HuH-7 (cell line): ENCODE results near the gene POT1.

Source experiments
- DNase-seq: peaks from one replicate; pipeline ENCODE4 v3.0.0; 2011; ENCODE audit warnings: low spot score

POT1 gene

DNA sequence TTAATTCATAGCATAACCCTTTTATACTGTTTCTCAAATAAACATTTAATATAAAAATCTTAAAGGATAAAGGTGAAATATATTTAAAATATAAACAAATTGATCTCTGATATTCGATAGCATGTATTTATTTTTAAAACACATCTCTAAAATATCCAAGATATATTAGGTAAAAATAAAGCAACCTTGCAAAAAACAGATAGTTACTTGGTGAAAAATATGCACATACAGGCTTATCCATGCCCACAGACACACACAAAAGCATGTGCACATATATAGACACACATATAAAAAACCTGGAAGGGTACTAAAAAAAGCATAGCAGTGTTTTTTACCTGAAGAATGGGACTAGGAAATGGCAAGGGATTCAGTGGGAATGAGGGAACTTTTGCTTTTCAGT, 19.8 kb downstream of the POT1 start:
- DNase-seq = no peak

DNA sequence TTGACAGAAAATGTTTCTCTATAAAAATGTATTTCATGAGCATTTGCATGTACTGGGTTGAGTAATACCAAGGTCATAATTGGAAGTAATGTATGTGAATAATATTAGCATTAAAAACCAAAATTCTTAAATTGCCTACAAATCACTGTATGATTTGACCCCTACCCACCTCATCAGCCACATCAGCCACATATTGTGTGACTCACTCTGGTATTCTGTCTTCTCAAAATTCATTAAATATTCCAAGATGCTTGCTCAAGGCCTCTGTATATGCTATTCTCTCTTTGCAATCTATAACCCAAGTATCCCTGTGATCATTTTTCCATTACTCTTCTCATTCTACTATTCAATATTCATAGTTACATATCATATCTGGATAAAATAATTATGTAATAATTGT, 21.4 kb downstream of the POT1 start:
- DNase-seq = no peak

DNA sequence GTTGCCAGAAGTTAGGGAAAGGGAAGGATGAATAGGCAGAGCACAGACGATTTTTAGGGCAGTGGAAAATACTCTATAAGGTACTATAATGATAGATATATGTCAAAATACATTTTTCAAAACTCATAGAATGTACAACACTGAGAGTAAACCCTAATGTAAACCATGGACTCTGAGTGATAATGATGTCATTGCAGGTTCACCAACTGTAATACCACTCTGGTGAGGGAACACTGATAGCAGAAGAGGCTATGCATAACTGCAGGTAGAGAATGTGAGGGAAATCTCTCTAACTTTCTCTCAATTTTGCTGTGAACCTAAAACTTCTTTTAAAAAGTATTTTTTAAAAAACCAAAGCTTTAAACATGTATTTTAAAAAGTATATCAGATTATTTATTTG, 22.1 kb downstream of the POT1 start:
- no peak for DNase-seq

DNA sequence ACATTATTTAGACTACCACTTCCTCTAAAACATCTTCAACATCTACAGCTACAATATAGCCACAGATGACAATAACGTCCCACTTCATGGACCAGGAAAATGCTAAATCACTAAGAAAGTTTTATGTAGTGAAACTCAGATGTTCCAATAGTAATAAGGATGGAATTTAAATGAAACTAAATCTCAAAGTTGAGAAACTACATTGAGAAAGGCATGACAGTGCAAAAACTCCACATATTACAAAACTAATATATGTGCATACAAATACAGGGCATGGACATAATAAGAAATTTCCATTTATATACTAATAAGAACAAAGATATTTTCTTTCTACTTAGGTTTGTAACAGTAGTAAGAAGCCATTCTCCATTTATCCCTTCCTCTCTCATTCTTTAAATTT, 31.1 kb downstream of the POT1 start:
- DNase-seq = no peak

DNA sequence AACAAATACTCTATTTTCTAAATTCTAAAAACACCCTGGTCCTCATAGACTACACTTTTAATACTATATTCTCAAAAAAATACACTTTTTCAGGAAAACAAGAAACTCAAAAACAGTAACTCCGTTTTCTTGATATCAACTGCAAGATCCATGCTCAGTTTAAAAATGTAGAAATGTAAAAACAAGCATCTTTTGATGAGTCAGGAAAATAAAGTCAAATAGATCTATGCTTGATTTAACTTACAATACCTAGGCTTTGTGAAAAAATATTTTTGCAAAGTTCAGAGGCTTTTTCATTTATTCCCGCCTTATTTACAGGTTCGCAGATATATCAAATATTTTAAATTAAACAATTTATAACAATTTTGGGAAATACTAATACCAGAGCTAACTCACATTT, 33.6 kb downstream of the POT1 start:
- no peak for DNase-seq

DNA sequence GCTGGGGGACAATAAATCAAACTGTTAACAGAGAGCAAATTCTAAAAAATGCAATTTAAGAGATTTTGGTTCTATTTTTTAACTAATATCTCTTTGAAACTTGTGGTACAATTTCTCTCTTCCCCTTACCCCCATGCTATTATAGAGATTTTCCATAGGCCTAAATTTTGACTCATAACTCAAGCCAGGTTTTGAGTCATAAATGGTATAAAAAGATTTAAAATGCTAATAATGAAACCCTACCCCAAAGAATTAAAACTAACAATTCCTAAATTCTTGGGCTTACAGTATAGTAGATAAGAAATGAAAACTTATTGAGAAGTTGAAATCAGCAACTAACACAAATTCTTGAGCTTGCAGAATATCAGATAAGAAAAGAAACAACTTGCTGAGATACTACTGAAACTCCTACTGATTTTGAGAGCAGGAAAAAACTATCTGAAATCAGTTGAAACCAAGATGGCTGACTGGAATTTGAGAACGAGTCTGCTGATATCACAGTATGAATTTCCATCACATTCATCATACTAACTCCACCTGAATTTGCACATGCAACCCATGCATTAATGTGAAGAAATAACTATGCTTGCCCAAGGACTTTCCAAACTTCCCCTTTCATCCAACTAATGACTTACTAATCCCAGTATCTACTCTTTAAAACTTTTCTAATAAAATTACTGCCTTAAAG, 36.3 kb downstream of the POT1 start:
- no peak for DNase-seq

DNA sequence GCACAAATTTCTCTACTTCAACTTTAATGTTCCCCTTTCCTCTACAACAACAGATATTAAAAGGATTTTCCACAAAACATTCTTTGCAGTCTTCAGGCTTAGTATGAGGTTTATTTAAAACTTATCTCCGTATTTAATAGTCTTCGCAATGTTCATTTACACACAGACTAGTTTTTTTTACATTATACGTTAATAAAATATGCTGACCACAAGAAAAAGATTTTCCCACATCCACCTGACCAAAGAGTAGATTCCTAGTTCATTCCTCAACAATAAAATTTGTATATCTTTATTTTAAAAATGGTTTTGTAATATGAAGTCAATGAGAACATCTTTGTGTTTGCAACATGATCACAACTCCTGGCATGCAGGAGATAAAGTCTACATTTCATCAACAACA, 42.4 kb downstream of the POT1 start:
- DNase-seq = no peak

DNA sequence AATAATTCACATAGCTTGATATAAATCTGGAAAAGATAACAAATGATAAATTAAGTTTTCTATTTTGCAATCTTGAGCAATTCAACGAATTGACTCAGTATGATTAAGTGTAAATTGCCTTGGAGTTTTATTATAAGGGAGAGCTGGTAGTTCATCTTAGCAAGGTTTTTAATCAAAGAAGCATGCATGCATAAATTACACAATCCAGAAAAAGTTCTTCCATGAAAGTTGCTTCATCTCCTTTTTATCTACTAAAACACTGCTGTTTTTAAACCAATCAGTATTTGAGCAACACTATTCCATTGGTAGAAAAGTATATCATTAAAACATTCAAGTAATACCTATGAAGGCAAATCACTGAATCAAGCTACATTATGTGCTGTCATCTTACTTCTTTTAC, 47.6 kb downstream of the POT1 start:
- DNase-seq = no peak

DNA sequence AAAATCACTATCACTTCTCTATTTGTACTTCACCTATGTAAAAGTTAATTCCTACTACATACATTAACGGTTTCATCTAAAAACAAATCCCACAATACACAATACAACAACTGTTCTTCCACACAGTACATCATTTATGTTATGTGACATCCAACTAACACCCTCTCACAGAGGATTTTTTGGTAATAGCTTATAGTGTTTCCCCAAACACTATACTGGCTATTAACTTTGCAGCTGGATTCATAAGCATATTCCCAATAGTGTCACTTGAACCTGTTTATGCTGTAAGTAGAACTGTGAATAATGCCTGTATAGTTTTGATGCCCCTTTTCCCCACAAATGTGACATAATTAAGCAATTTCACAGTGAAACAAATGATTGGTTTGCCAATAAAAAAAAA, 49.9 kb downstream of the POT1 start:
- no peak for DNase-seq

DNA sequence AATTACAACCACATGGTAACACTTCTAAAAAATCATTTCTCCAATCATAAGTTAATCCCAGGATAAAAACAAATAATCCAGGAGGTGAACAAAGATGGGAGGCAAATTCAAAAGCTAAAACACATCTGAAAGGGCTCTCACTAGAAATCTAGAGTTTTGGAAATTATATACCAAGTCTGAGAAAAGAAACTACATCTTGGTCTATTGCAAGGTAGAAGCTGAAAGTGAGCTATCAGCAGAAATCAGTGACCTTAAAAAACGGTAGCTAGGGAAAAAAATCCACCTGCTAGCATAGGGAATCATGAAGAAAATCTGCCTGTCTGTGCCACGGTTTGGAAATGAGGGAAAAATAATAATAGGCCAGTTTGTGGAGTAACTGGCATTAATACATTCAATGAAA, 50.5 kb downstream of the POT1 start:
- no peak for DNase-seq

DNA sequence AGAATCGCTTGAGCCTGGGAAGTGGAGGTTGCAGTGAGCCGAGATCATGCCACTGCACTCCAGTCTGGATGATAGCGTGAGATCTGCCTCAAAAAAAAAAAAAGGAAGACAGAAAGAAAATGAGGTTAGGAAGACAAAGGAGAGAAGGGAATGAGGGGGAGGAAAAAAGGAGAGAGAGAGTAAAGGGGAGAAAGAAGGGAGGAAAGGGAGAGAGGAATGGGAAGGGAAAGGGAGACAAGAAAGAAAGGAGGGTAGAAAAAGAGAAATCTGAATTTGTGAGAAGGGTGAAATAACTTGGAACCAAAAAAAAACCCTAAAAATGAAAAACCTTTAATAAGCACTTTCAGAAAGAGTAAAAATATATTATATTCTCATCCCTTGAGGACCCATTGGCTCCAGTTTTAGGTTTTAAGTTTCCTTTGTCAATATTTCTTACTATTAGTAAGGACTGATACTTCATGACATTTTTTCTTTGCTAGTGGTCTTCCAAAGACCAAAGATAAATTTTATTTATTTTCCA, 54.9 kb downstream of the POT1 start:
- DNase-seq = no peak

DNA sequence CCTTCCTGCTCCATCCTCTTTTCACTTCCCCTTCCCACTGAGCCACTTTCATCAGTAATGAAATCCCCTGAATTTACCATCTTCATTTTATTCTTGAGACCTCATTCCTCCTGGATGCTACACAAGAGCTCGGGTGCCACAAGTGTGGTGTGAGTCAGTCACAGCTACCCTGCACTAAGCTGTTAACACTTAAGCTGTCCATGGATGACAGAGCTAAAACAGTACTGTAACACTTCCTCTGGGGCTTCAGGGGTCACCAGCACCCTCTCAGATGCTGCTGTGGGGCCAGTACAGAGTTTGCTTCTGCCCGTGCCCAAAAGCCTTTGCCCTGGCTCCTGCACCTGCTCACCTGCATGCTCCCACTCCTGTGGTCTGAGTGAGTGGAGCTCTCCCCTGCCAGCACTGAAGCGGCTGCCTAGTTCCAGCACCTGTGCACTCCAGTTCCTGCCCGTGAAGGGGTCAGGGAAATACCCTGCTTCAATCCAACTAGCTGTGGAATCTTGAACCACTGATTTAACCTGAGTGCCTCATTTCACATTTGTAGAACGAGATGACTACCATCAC, 71.9 kb downstream of the POT1 start:
- DNase-seq = no peak

DNA sequence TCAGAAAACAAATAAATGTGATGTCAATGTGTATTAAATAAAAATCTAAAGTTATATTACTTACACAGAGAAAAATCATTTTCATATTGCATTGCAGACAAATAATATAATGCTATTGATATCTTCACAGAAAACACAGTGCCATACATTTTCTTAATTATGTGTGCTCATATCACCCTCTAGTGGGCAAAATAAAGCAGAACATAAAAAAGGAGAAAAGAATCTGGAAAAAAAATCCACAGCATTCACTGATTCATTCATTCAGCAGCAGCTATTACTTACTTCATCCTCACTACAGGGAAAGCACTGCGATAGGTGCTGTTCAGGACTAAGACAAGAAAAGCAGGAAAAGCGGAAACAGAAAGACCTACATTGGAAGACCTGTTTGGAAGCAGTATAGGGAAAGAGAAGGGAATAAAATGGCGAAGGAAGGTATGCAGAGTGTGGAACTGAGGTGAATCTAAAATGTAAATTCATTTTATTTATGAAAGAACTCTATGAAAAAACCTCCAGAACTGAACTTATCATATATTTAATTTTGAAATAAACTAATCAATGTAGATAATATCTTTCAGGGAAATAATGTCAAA, 73.2 kb downstream of the POT1 start:
- peak; percentile 5 for DNase-seq

DNA sequence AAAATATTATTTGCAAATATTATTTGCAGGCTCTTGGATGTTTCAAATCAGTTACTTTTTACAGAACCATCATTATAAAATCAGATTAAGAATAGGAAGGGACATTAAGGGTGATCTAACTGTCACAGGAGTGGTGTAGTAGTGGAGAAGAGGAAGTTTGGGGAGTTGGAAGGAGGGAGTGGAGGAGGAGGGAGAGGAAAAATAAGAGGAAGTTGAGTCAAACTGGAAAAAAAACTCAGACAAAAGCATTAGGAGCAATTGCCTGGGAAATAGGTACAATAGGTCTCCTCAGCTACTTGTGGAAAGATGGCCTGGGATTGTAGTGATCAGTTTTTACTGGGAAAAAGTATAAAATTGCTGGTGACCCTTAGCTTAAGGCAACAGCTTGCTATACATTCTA, 86.3 kb downstream of the POT1 start:
- no peak for DNase-seq

DNA sequence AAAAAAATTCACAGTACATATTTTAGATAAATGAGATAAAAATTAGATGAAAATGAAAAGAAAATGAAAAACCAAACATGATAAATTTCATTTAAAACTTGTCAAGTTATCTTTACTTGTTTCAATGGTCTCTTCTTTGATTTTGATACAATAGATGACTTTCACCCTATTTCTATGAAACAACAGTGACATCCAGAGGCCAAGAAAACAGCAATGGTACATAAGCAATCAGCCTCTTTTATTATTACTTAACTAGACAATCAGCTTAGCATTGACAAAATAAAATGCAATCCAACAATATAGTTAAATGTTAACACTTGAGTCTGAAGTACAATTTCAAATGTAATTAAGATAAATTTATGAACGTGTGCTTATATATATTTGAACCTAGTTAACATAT, 89.2 kb downstream of the POT1 start:
- DNase-seq = peak; percentile 11

DNA sequence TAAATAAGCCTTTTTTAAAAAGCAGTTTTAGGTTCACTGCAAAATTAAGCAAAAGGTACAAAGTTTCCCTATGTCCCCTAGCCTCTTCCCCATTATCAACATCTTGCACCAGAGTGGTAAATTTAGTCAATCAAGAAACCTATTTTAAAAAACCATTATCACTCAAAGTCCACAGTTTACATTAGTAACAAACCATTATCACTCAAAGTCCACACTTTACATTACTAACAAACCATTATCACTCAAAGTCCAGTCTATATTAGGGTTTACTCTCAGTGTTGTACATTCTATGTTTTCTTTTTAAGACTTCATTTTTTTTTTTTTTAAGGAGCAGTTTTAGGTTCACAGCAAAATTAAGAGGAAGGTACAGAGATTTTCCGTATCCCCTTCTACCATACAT, 89.9 kb downstream of the POT1 start:
- no peak for DNase-seq

DNA sequence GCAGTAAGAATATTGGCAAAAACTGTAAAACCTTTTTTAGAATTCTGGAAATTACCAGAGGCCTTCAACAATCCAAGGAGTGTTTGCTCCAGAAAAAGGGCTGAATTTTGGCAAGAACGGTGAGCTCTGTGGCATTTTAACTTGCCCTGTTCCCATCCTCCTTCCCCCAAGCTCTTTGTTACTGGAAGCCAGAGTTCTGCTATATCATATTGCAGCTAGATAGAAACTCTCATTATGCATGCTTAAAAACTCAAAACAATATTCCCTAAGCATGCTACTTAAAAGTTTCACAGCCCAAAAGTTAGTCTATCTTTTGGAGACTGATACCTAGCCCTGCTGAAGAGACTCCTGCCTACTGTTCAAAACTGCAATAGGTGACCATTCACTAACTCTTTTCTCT, 93.5 kb downstream of the POT1 start:
- DNase-seq = no peak

DNA sequence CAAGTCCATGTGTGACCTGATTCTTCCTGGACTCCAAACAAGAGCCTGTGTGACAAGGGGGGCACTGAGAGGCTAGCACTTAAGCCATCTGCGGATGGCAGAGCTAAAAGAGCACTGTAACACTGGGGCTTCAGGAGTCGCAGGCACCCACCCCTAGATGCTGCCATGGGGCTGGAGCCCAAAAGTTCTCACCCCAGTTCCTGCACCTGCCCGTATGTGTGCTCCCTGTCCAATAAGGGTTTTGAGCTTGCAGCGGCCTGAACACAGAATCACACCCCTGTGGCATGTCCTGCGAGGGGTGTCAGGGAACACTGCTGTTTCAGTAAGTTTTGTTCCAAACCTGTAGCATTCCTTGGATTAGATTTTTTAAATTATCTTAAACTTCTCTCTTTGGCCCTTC, 110.8 kb downstream of the POT1 start:
- no peak for DNase-seq

DNA sequence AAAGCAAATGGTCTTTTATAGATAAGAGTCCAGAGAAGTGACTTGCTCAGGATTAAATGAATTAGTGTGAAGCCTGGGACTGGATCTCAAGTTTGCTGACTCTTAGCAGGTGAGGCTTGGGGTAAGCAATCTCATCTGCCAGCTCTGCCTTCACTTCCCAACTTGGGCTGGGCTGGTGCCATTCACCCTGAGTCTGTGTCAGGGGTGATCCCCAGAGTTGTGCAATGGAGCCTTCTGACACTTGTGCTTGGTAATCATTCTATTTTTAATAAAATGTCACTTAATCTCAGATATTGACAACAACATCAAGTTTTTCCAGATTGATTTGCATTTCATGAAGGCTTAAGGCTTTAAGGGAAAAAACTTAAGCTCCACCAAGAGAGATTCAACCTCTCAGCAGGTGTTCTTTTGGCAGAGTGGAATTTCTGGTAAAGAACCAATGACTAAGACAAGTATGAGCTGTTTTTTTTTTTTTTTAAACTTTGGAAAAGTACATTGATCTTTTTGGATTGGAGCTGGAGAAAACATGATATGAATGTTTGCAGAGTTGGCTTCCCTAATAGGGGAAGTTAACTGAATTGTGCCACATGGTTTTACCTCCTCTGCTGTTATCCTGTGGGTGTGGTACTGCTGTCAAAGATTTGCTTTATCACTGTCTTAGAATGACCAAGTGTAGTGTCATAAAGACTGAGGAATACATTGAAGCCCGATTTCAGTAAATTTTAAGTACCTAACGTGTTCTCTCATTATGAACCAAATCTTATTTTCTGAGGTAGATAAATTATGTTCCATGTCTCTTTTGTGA, 115.4 kb downstream of the POT1 start:
- DNase-seq = no peak

DNA sequence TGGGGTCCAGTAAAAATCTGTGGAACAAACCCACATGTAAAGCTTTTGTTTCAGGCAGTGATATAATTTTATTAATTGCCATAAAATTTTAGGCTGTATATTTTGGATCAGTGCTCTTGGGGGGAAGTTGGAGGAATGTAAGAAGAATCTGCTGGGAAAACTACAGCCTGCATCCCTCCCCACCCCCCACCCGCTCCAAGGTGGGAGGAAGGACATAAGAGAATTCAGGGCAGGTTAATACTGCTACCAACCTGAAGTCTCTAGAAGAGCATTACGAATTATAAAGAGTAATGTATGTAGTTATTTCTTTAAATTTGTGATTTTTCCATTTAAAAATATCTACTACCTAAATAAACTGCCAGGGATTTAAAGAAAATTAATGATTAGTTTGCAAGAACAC, 116.9 kb downstream of the POT1 start:
- no peak for DNase-seq

DNA sequence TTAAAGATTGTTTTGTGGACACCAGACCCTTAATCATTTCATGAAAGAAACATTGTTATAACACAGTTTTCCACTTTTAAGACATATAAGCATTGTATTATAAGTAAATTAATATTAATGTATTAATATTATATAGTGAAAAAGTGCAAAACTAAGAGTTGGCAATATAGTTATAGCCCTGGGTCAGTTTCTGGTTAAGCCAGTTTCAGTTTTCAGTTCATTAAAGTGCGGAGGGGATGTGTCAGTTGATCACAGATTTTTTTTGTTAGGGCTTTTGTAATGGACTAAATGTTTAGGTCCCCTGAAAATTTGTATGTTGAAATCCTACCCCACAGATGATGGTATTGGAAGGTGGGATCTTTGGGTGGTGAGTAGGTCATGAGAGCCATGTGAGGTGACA, 118.3 kb downstream of the POT1 start:
- no peak for DNase-seq

DNA sequence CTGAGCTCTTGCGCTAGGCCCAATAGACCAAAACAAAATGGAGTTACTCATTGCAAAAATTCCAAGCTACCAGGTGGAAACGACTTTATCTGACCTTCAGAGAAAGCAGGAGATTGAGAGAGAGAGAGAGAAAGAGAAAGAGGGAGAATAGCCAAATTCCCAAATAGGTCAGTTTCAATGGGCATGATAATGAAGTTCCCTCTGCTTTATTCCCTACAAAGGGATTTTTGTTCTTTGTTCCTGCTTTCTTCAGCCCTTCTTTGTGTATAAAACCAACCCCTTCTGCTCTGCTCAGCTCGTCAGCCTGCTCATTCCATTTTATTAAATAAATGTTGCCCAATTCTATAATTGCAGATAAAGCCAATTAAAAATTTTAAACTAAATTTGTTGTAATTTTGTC, 119.0 kb downstream of the POT1 start:
- no peak for DNase-seq

DNA sequence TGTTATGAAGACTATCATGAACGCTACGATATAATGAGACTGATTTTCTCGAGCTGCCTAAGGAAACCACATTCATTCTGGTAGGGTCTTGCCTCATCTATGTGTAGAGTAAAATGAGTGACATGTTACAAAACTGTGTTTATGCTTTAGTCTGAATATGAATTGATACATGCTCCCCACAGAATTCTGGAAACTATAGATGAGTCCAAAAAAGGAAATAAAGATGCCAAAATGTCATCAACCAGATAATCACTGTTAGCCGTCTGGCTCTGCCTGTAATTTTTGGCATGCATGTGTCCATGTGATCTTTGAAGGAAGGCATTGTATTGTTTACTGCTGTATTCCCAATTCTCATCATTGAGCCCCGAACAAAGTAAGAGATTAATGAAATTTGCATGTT, 121.4 kb downstream of the POT1 start:
- DNase-seq = no peak
